K562 (cell line): ENCODE results near the gene MIER2. TPM values are rescaled to one million over a fixed set of nuclear protein-coding genes. Genes with fewer than 3 reads are reported as not detected.

Experiments used
- ATAC-seq: fragments of 200-7000 bp; cut with Tn5 transposase; 3 replicates; pipeline ENCODE4 v1.9.1; 2020; ENCODE audit warnings: moderate library complexity
- BruUV-seq: library from RNA; stranded (reverse); fragments of 400-500 nt; replicated peaks from 2 replicates; lab custom pipeline; 2021; lab: Mats Ljungman, UMichigan
- CTCF ChIA-PET: fragments of 300-600 bp; formaldehyde crosslinking; extraction: SDS; loops from one replicate; lab custom pipeline; 2021; ENCODE audit warnings: low intra/inter-chr PET ratio; lab: Yijun Ruan, JAX
- POLR2A ChIA-PET: fragments of 300-600, 350-650 bp; sonication (Branson Sonifier 250); formaldehyde crosslinking; extraction: SDS; loops from one replicate; lab custom pipeline; 2021; ENCODE audit warnings: antibody characterized with exemption, inconsistent platforms; lab: Yijun Ruan, JAX
- DNase-seq, 4 experiments: peaks; one replicate each; pipeline versions ENCODE4 v3.0.0 to v3.0.0-alpha.2; 2011 to 2018; ENCODE audit warnings: low spot score in 3 of 4, mixed read lengths in 3 of 4; ENCODE audit errors: extremely low read depth in 1 of 4
- FAIRE-seq: peaks from 2 replicates; lab custom pipeline; 2011; peaks lifted over from hg19 to GRCh38; lab: Jason Lieb, UNC
- H2AFZ ChIP-seq: 2 replicates; pipeline ENCODE4 v1.6.0; 2011; ENCODE audit warnings: low read depth, low read length, control low read depth, inconsistent platforms
- H3K27ac ChIP-seq: fragments of 200-600 bp; 3 replicates; pipeline ENCODE4 v1.8.0; 2011; ENCODE audit warnings: low read depth, mild to moderate bottlenecking, control low read depth, inconsistent platforms, low read length, moderate library complexity, mixed read lengths; ENCODE audit errors: extremely low read depth
- H3K27me3 ChIP-seq, 2 experiments: fragments of 300-600 bp in 1 of 2; 2 replicates in 1 of 2; 3 replicates in 1 of 2; pipeline versions ENCODE4 v1.6.0 to v1.8.0; 2011; ENCODE audit warnings: inconsistent platforms in 2 of 2, low read length in 2 of 2, mild to moderate bottlenecking in 1 of 2, mixed read lengths in 1 of 2, moderate library complexity in 1 of 2; ENCODE audit not compliant: control insufficient read depth in 2 of 2, insufficient read depth in 2 of 2
- H3K36me3 ChIP-seq: fragments of 300-600 bp; 3 replicates; pipeline ENCODE4 v1.8.0; 2011; ENCODE audit warnings: mild to moderate bottlenecking, low read length, inconsistent platforms; ENCODE audit not compliant: control insufficient read depth, insufficient read depth
- H3K4me1 ChIP-seq, 2 experiments: fragments of 200-600 bp in 1 of 2; replicated peaks in 1 of 2; 2 replicates in 1 of 2; 3 replicates in 1 of 2; pipeline versions ENCODE4 v1.5.1 to v1.8.0; 2011; ENCODE audit warnings: inconsistent platforms in 2 of 2, low read length in 2 of 2, mild to moderate bottlenecking in 1 of 2, mixed read lengths in 1 of 2, moderate library complexity in 1 of 2; ENCODE audit not compliant: control insufficient read depth in 2 of 2, insufficient read depth in 2 of 2
- H3K4me2 ChIP-seq: 2 replicates; pipeline ENCODE4 v1.6.1; 2011; ENCODE audit warnings: low read length, control low read depth, inconsistent platforms, mixed read lengths; ENCODE audit not compliant: insufficient read depth
- H3K4me3 ChIP-seq: fragments of 200-600 bp; sonication (generic), shearing (Covaris generic); 2 replicates; pipeline ENCODE4 v1.5.1; 2016; ENCODE audit warnings: control low read depth, inconsistent platforms
- H3K79me2 ChIP-seq: fragments of 200-600 bp; 3 replicates; pipeline ENCODE4 v1.8.0; 2011; ENCODE audit warnings: low read length, inconsistent platforms; ENCODE audit not compliant: control insufficient read depth, insufficient read depth
- H3K9ac ChIP-seq, 2 experiments: 2 replicates each; pipeline versions ENCODE4 v1.6.0 to v1.6.1; 2011; ENCODE audit warnings: low read depth in 2 of 2, low read length in 2 of 2, control low read depth in 1 of 2, inconsistent platforms in 1 of 2, mild to moderate bottlenecking in 1 of 2, mixed read lengths in 1 of 2; ENCODE audit not compliant: insufficient read depth in 1 of 2
- H3K9me1 ChIP-seq: one replicate; pipeline ENCODE4 v1.6.0; 2011; ENCODE audit warnings: inconsistent platforms, mild to moderate bottlenecking, low read length, moderate library complexity; ENCODE audit not compliant: control insufficient read depth, insufficient read depth
- H3K9me3 ChIP-seq: replicated peaks from 2 replicates; pipeline ENCODE4 v1.5.1; 2011; ENCODE audit warnings: low read depth, low read length, inconsistent platforms; ENCODE audit not compliant: control insufficient read depth, insufficient read depth
- H4K20me1 ChIP-seq: replicated peaks from 2 replicates; pipeline ENCODE4 v1.6.1; 2011; ENCODE audit warnings: low read length, inconsistent platforms, mixed read lengths; ENCODE audit not compliant: control insufficient read depth, insufficient read depth
- ATF1 ChIP-seq, 2 experiments: fragments of 450-650 bp in 1 of 2; IDR thresholded peaks; 2 replicates each; pipeline ENCODE4 v1.6.1; 2016; ENCODE audit warnings: missing compliant biosample characterization in 1 of 2, missing genetic modification characterization in 1 of 2
- FOXM1 ChIP-seq, 2 experiments: fragments of 450-650 bp in 1 of 2; sonication (generic) in 1 of 2; formaldehyde crosslinking in 1 of 2; IDR thresholded peaks; 2 replicates each; pipeline versions ENCODE4 v1.6.1 to v1.9.0; 2017 to 2022; ENCODE audit warnings: low read depth in 2 of 2, mild to moderate bottlenecking in 2 of 2, missing genetic modification reagents in 1 of 2, moderate library complexity in 1 of 2
- HMGN3 ChIP-seq: IDR thresholded peaks from 2 replicates; pipeline ENCODE4 v1.6.1; 2011; ENCODE audit warnings: borderline replicate concordance, low read depth, mild to moderate bottlenecking, mixed read lengths, low read length; ENCODE audit not compliant: insufficient read length; ENCODE audit errors: extremely low read depth
- NFIX ChIP-seq: fragments of 250-450 bp; sonication (Bioruptor Pico); IDR thresholded peaks from 2 replicates; pipeline ENCODE4 v1.4.0; 2020; ENCODE audit warnings: low read depth, mild to moderate bottlenecking, moderate library complexity
- TEAD1 ChIP-seq, 2 experiments: fragments of 450-650 bp in 1 of 2; sonication (generic) in 1 of 2; formaldehyde crosslinking; IDR thresholded peaks; 2 replicates each; pipeline versions ENCODE4 v1.4.0 to v1.8.0; 2020 to 2022; ENCODE audit warnings: mild to moderate bottlenecking in 2 of 2, missing genetic modification reagents in 1 of 2
- ZNF12 ChIP-seq: sonication (generic); formaldehyde crosslinking; IDR thresholded peaks from 2 replicates; pipeline ENCODE4 v1.4.0; 2020; ENCODE audit warnings: mild to moderate bottlenecking, missing genetic modification reagents
- ZNF740 ChIP-seq, 3 experiments: fragments of 200-800 bp in 1 of 3; sonication (Bioruptor generic) in 1 of 3; sonication (generic) in 1 of 3; formaldehyde crosslinking in 1 of 3; IDR thresholded peaks; 2 replicates each; pipeline versions ENCODE4 v1.6.1 to v1.8.0; 2016 to 2022; ENCODE audit warnings: mild to moderate bottlenecking in 2 of 3, missing compliant biosample characterization in 2 of 3, missing genetic modification characterization in 2 of 3, missing genetic modification reagents in 1 of 3
- WGBS: fragments of 100-300 bp; shearing (Covaris generic); methylation state at CpG from one replicate; pipeline ENCODE4 v1.1.6; 2016; ENCODE audit warnings: low coverage, mixed read lengths; ENCODE audit not compliant: insufficient coverage; ENCODE audit errors: missing lambda C conversion rate; 5-methylcytosine and 5-hydroxymethylcytosine counted together
- in situ Hi-C: fragments of 300-500 bp; cut with MboI; formaldehyde crosslinking; loops from 4 replicates; pipeline ENCODE4 v1.15.0; 2018; ENCODE audit warnings: inconsistent platforms, mixed read lengths
- intact Hi-C: fragments of 100-400 bp; cut with micrococcal nuclease; formaldehyde crosslinking; loops from 2 replicates; pipeline ENCODE4 v1.14.2; 2022
- polyA plus RNA-seq, 8 experiments: library from polyadenylated mRNA; depleted of rRNA in 4 of 8; stranded (reverse) in 5 of 8; unstranded in 3 of 8; fragments of >200 nt; fragmentation: Nextera tagmentation in 2 of 8; fragmentation: Illumina TruSeq in 1 of 8; extraction: Ambion mirVana in 2 of 8; extraction: Trizol in 1 of 8; gene quantifications; 2 replicates each; pipeline versions ENCODE4 v1.2.1 to v1.2.3, GENCODE V29; 2011 to 2014; ENCODE audit warnings: inconsistent platforms in 1 of 8, missing spikeins in 1 of 8
- total RNA-seq, 7 experiments: library from RNA; depleted of rRNA in 6 of 7; stranded (reverse); fragments of >200 nt in 6 of 7; fragmentation: Illumina TruSeq in 2 of 7; extraction: Trizol in 2 of 7; gene quantifications; 2 replicates each; pipeline versions ENCODE4 v1.2.1 to v1.2.3, GENCODE V29; 2011 to 2021; ENCODE audit warnings: low replicate concordance in 1 of 7

Gene MIER2
- total and polyA plus RNA-seq, 9 of the 15 experiments (the other 6 are each of a cell fraction or from before 2014, with no cell fraction given), result 0.46 to 34.7 (median 15.6) TPM

GRCh38 chr19:345320-345879 is 804 bp upstream of the MIER2 start:
- Histone ChIP-seq H3K4me3 (peak overlapping the region; percentile 80; the same call in 1 of the 2 replicates), H3K4me1 (peaks cover 28 to 41% of the 10 kb centered on the region in 2 experiments; a peak in 4 of 5 replicates), H3K4me2 (peak overlapping the region; percentile 80), H4K20me1 (peaks cover 17% of the 10 kb centered on the region), H2AFZ (peak overlapping the region; percentile 93), H3K9me1 (peaks cover 15% of the 10 kb centered on the region), H3K27ac (no peak overlapping the region), H3K36me3 (peaks cover 28% of the 10 kb centered on the region; the same call in 2 of the 3 replicates), H3K9ac (peak overlapping the region; percentile 51 to 88), H3K79me2 (peaks cover 38% of the 10 kb centered on the region), H3K27me3 (no peaks in the 10 kb centered on the region), H3K9me3 (no peaks in the 10 kb centered on the region)
- intact Hi-C loops (no loop called here), in situ Hi-C loops (no loop called here)
- FAIRE-seq (no peak), ATAC-seq (no peak), DNase-seq (no peak)
- BruUV-seq, result no TSS peak
- ChIA-PET POLR2A (interaction anchor here (0.5 to 1.3 kb wide), 3 partner anchors 19 to 32 kb away, joined by 3 to 4 read pairs (median 3); no protein-coding TSS in a partner anchor), CTCF (no interaction called here)
- TF ChIP-seq TEAD1 (CRISPR knock-in tag; IDR thresholded peaks at IDR 0.05) (0 out of 4 replicates have a peak, but pooled peaks of 1 of the 2 experiments have one; percentile 6), ZNF740 (CRISPR knock-in tag; IDR thresholded peaks at IDR 0.05) (no peak), ZNF740 (tag; IDR thresholded peaks at IDR 0.05) (0 out of 4 replicates have a peak, but pooled peaks of 1 of the 2 experiments have one; percentile 3), ATF1 (CRISPR knock-in tag; IDR thresholded peaks at IDR 0.05) (no peak), ATF1 (tag; IDR thresholded peaks at IDR 0.05) (no peak), HMGN3 (no peak), ZNF12 (CRISPR knock-in tag) (0 out of 2 replicates have a peak, but pooled peaks have one; percentile 4), NFIX (no peak), FOXM1 (IDR thresholded peaks at IDR 0.05; ENCODE audit: low read depth) (no peak), FOXM1 (CRISPR knock-in tag; IDR thresholded peaks at IDR 0.05; ENCODE audit: low read depth) (0 out of 2 replicates have a peak, but pooled peaks have one; percentile 20)
- WGBS, result 84% methylated on average over 22 of the region's 23 CpGs
